WTC11 (cell line): ENCODE results near the gene MGAT3.

Source experiments
- CDX4 ChIP-seq: fragments of 250-450 bp; sonication (Bioruptor Pico); IDR thresholded peaks from 2 replicates; pipeline ENCODE4 v1.9.0; 2021; ENCODE audit warnings: moderate library complexity, mild to moderate bottlenecking, inconsistent platforms, borderline replicate concordance
- CREB1 ChIP-seq: sonication (generic); formaldehyde crosslinking; IDR thresholded peaks from 2 replicates; pipeline ENCODE4 v1.8.0; 2023; ENCODE audit warnings: mild to moderate bottlenecking, missing genetic modification reagents
- CTCF ChIP-seq: fragments of 200-600 bp; IDR thresholded peaks from 2 replicates; pipeline ENCODE4 v1.8.0; 2022; ENCODE audit warnings: antibody characterized with exemption
- ESRRA ChIP-seq: sonication (generic); formaldehyde crosslinking; IDR thresholded peaks from 2 replicates; pipeline ENCODE4 v1.8.1; 2022; ENCODE audit warnings: mild to moderate bottlenecking, missing genetic modification reagents, borderline replicate concordance
- FOXJ3 ChIP-seq: sonication (generic); formaldehyde crosslinking; IDR thresholded peaks from 2 replicates; pipeline ENCODE4 v1.9.0; 2021; ENCODE audit warnings: missing genetic modification reagents, mild to moderate bottlenecking, borderline replicate concordance
- NFYB ChIP-seq: sonication (generic); formaldehyde crosslinking; conservative IDR thresholded peaks from 2 replicates; pipeline ENCODE4 v1.8.0; 2022; ENCODE audit warnings: low read depth, missing genetic modification reagents
- RELA ChIP-seq: sonication (generic); formaldehyde crosslinking; IDR thresholded peaks from 2 replicates; pipeline ENCODE4 v1.8.1; 2022; ENCODE audit warnings: missing genetic modification reagents, mild to moderate bottlenecking, borderline replicate concordance
- ZNF121 ChIP-seq: sonication (generic); formaldehyde crosslinking; IDR thresholded peaks from 2 replicates; pipeline ENCODE4 v1.8.0; 2023; ENCODE audit warnings: missing genetic modification reagents
- ZNF138 ChIP-seq: sonication (generic); formaldehyde crosslinking; conservative IDR thresholded peaks from 2 replicates; pipeline ENCODE4 v1.8.1; 2022; ENCODE audit warnings: mild to moderate bottlenecking, moderate library complexity, missing genetic modification reagents
- ZNF532 ChIP-seq: fragments of 250-450 bp; sonication (Bioruptor Pico); IDR thresholded peaks from 2 replicates; pipeline ENCODE4 v1.9.0; 2021; ENCODE audit warnings: mild to moderate bottlenecking, borderline replicate concordance

- TF ChIP-seq RELA (CRISPR knock-in tag) (no peak), ZNF138 (no peak), CTCF (no peak), NFYB (CRISPR knock-in tag) (no peak), ZNF532 (CRISPR knock-in tag) (no peak), ZNF121 (no peak), ESRRA (CRISPR knock-in tag) (no peak), CDX4 (no peak), FOXJ3 (CRISPR knock-in tag) (no peak), CREB1 (CRISPR knock-in tag) (no peak)
Observed at GRCh38 chr22:39421691-39422090, 35.1 kb upstream of the MGAT3 start.
